Naive B cell (primary cell): ENCODE results near the gene OR56B4. TPM values are rescaled to one million over a fixed set of nuclear protein-coding genes. Genes with fewer than 3 reads are reported as not detected.

ENCODE experiments used
- polyA plus RNA-seq, 6 donors: library from polyadenylated mRNA; unstranded; fragments of 300-500 nt; fragmentation: Illumina TruSeq; gene quantifications; one replicate each; pipeline ENCODE4 v1.2.3, GENCODE V29; 2021; ENCODE audit warnings: low read depth in 6 of 6

The OR56B4 gene
- polyA plus RNA-seq, 6 donors from 2014 or later, result not detected

Other genes starting within 250 kb of the OR56B4 start
- gene OR52E8, start 250.0 kb upstream of the OR56B4 start, polyA plus RNA-seq, result not detected
- not detected for gene OR52E4, start 227.1 kb upstream of the OR56B4 start, polyA plus RNA-seq
- not detected for gene OR52E5, start 214.5 kb upstream of the OR56B4 start, polyA plus RNA-seq
- not detected for gene OR56A3, start 165.4 kb upstream of the OR56B4 start, polyA plus RNA-seq
- not detected for gene OR56A5, start 139.2 kb upstream of the OR56B4 start, polyA plus RNA-seq
- not detected for gene OR52L1, start 120.7 kb upstream of the OR56B4 start, polyA plus RNA-seq
- not detected for gene OR56A4, start 100.7 kb upstream of the OR56B4 start, polyA plus RNA-seq
- not detected for gene OR56A1, start 76.9 kb upstream of the OR56B4 start, polyA plus RNA-seq
- not detected for gene OR52B2, start 62.6 kb downstream of the OR56B4 start, polyA plus RNA-seq
- gene OR52W1, start 91.5 kb downstream of the OR56B4 start, polyA plus RNA-seq, result not detected
- not detected for gene C11orf42, start 97.9 kb downstream of the OR56B4 start, polyA plus RNA-seq
- gene FHIP1B, start 127.0 kb downstream of the OR56B4 start, polyA plus RNA-seq, result 10 to 100 TPM in 3 of 6 donors, 1 to 10 TPM in 3; 6.4 to 19.5 (median 10.1) TPM
- gene CNGA4, start 131.4 kb downstream of the OR56B4 start, polyA plus RNA-seq, result under 1 TPM in 2 of 6 donors, not detected in 4; 0.26 to 0.32 TPM
- not detected for gene CCKBR, start 152.2 kb downstream of the OR56B4 start, polyA plus RNA-seq
- gene CAVIN3, start 212.8 kb downstream of the OR56B4 start, polyA plus RNA-seq, result not detected